ENCODE results near the gene STK10. TPM values are rescaled to one million over a fixed set of nuclear protein-coding genes. Genes with fewer than 3 reads are reported as not detected.

STK10 gene
- polyA plus RNA-seq, 3 donors: 5.0 to 24.1 (median 19.9) TPM

GRCh38 chr5:172055996-172056395, 132.0 kb downstream of the STK10 start:
- WGBS, 3 donors: 95 to 99% (median 98%) methylated on average over 3 of the region's 3 CpGs
- no peak overlapping the region for H3K27ac ChIP-seq (ENCODE audit: low read depth, low read length)

DNA sequence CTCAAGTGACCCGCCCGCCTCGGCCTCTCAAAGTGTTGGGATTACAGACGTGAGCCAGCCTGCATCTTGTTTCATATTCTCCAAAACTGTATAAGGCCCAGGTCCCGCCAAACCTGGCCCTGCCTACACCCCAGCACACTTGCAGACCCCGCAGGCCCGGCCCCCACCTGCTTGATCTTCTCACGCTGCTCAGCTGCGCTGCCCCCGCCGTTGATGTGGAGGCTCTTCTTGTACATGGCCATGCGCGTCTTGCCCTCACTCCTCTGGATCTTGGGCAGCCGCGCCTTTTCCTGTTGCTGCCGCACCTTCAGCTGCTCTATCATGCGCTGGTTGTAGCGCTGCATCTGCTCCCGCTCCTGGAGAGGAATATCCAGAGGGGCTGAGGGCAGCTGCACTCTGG, 132.6 kb downstream of the STK10 start:
- H3K27ac ChIP-seq (ENCODE audit: low read depth, low read length): no peak overlapping the region
- 94 to 95% (median 95%) methylated on average over 18 to 19 of the region's 19 CpGs for WGBS, 3 donors

- H3K27ac ChIP-seq (ENCODE audit: low read depth, low read length): no peak overlapping the region
- 88 to 95% (median 93%) methylated on average over 11 of the region's 11 CpGs for WGBS, 3 donors
These were observed 133.3 kb downstream of the STK10 start for GRCh38 chr5:172054611-172055153.

GRCh38 chr5:172052450-172053236, 135.4 kb downstream of the STK10 start:
- H3K27ac ChIP-seq (ENCODE audit: low read depth, low read length): no peak overlapping the region
- 83 to 86% (median 84%) methylated on average over 19 of the region's 19 CpGs for WGBS, 3 donors

DNA sequence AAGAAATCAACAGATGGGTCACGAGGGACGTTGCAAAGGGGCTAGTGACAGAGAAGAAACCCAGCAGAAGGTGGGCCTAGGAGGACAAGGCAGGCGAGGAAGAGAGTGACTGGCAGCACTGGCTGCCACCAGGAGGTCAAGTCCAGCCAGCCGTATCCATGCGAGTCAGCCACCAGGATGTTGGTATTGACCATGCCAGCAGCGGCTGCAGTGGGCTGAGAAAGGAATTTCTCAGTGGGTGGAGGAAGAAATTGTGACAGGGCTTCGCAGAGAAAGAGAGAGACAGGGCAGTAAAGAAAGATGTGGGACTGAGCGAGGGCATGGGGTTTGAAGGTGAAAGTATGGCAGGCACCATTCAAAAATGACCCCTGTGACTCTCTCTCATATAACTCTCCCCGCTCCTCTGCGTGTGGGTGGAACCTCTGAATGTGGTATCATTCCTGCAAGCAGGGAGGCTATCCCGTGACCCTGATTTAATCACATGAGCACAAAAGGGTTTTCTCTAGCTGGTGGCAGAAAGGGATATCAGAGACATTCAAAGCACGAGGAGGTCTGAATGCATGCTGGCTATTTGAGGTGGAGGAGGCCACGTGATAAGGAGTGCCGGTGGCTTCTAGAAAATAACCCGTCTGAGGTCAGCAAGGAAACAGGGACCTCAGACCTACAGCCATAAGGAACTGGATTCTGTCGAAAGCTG, 136.2 kb downstream of the STK10 start:
- no peak overlapping the region for H3K27ac ChIP-seq (ENCODE audit: low read depth, low read length)
- 87 to 88% (median 88%) methylated on average over 16 of the region's 16 CpGs for WGBS, 3 donors

- WGBS, 3 donors: 59 to 81% (median 75%) methylated on average over 4 of the region's 4 CpGs
- no peak overlapping the region for H3K27ac ChIP-seq (ENCODE audit: low read depth, low read length)
These were observed 137.9 kb downstream of the STK10 start for GRCh38 chr5:172050080-172050479.

GRCh38 chr5:172049226-172049796, 138.7 kb downstream of the STK10 start:
- WGBS, 3 donors: 88 to 91% (median 88%) methylated on average over 12 of the region's 12 CpGs
- no peak overlapping the region for H3K27ac ChIP-seq (ENCODE audit: low read depth, low read length)

DNA sequence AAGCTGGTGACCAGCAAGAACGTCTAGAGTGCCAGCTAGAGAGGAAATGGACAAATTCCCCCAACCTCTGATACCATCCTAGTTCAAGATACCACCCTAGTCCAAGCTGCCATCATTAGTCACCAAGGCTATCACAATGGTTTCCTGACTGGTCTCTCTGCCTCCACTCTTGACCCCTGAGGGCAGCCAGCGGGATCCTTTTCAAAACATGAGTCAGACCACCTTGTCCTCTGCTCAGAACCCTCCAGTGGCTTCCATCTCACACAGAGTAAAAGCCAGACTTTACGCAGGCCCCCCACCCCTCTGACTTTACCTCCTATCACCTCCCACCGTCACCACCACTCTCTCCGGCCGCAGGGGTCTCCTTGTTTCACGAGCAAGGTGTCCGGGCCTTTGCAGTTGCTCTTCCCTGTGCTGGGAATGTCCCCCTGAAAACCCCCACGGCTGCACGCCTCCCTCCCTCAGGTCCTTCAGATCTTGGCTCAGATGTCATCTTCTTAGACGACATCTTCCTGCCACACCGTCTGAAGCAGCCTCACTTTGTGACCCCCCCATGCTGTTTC, 139.4 kb downstream of the STK10 start:
- 88 to 93% (median 88%) methylated on average over 12 of the region's 12 CpGs for WGBS, 3 donors
- no peak overlapping the region for H3K27ac ChIP-seq (ENCODE audit: low read depth, low read length)

GRCh38 chr5:172048170-172048422, 139.9 kb downstream of the STK10 start:
- 69 to 86% (median 82%) methylated on average over 1 of the region's 1 CpG for WGBS, 3 donors
- no peak overlapping the region for H3K27ac ChIP-seq (ENCODE audit: low read depth, low read length)

DNA sequence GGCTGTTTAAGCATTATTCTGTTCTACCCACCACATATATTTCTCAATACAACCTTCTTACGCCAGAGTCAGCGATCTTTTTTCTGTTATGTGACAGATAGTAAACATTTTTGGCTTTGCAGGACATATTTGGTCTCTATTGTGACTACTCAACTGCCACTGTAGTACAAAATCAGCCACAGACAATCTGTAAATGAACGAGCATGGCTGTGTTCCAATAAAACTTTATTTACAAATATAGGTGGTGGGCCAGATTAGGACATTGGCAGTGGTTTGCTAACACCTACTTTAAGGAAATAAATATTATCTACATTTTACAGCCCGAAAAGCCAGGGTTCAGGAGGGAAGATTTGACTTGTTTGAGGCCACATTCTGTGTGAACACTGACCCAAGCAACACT, 141.4 kb downstream of the STK10 start:
- 80 to 93% (median 85%) methylated on average over 4 of the region's 4 CpGs for WGBS, 3 donors
- no peak overlapping the region for H3K27ac ChIP-seq (ENCODE audit: low read depth, low read length)

DNA sequence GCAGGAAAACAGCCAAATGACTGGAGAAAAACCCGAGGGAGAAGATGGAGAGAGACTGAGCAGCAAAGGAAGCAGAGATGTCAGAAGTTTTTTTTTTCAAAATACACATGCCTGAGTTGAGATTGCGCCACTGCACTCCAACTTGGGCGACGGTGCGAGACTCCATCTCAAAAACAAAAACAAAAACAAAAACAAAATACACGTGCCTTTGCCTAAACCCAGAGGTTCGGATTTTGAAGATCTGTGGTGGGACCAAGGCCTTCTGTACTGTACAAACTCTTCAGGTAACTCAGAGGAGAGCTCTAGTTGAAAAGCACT, 142.8 kb downstream of the STK10 start:
- no peak overlapping the region for H3K27ac ChIP-seq (ENCODE audit: low read depth, low read length)
- 56 to 80% (median 60%) methylated on average over 7 of the region's 7 CpGs for WGBS, 3 donors

DNA sequence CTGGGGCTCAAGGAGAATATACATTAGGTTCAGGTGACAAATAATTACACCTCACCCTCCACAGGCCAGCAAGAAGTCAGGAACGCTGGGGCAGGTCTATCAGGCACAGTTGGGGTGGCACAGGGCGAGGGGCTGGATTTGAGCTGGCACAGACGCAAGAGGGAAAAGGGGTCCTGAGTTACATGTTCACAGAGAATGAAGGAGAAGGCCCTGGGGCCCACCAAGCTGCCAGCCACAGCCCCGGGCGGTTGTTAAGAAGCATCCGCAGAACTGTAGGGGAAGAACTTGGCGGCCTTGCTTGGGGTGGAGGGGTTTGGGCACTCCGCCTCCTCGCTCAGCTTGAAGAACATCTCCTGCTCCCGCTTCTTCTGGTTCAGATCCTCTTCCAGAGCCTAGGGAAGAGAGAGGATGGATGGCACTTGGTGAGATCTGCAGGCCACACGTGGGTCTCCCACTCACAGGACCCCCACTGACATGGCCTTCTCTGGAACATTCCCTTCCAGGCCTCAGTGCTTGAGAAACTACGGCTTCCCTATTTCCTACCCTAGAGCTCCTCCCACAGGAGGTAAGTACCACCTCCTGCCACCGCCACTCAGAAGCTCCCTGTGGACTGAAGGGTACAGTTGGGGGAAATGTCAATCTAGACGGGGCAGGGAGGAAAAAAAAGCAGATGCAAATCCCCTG, 143.3 kb downstream of the STK10 start:
- 81 to 87% (median 81%) methylated on average over 14 of the region's 14 CpGs for WGBS, 3 donors
- no peak overlapping the region for H3K27ac ChIP-seq (ENCODE audit: low read depth, low read length)

DNA sequence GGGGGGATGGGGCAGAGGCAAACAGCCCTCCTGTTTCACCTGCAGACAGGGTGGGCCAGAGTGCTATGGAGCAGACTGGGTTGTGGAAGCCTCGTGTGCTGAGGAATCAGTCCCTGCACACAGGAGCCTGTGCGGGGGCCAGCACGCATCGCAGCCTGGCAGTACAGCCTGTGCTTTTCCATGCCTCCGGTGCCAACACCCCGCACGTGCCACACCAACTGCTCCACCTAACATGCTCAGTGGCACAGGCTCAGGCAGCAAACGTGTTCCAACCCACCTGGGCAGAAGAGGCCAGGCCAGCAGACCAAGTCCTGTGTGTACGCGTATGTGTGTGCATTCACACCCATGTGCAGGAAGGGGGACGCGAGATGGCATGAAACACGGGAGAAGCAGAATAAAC, 144.2 kb downstream of the STK10 start:
- 91 to 96% (median 94%) methylated on average over 13 of the region's 13 CpGs for WGBS, 3 donors
- no peak overlapping the region for H3K27ac ChIP-seq (ENCODE audit: low read depth, low read length)

DNA sequence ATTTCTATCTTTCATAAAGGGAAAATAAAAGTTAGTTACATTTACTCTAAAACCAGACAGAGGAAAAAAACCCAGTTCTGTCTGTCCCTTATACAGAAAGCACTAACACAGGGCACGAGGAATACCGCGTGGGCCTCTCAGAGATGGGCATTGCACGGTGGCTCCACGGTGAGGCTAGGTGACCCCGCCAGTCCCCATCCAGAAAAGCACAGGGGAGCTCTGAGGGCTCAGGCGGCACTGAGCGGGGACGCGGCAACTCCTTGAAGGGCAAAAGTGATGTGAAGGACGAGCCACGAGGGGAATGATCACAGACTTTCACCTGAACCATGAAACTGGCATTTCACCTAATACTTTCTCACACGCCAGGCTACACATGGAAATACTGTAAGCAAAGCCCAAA, 145.8 kb downstream of the STK10 start:
- H3K27ac ChIP-seq (ENCODE audit: low read depth, low read length): no peak overlapping the region
- 92 to 94% (median 93%) methylated on average over 13 of the region's 13 CpGs for WGBS, 3 donors

DNA sequence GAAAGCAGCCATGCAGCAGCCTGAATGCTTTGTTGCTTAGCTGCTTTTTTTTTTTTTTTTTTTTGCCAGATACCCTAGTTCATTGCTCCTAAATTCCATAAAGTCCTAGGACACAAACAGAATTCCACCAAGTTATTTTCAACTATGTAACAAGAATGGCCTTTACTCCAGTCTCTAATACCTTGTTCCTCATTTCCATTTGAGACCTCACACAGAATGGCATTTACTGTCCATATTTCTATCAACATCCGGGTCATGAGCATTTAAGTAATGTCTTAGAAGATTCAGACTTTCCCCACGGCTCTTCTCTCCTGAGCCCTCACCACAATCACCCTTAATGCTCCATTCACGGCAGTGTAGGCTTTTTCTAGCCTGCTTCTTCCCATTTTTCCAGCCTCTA, 149.9 kb downstream of the STK10 start:
- WGBS, 3 donors: 76 to 94% (median 92%) methylated on average over 3 of the region's 3 CpGs
- no peak overlapping the region for H3K27ac ChIP-seq (ENCODE audit: low read depth, low read length)

GRCh38 chr5:172035049-172035448, 153.0 kb downstream of the STK10 start:
- no peak overlapping the region for H3K27ac ChIP-seq (ENCODE audit: low read depth, low read length)
- WGBS, 3 donors: 33 to 73% (median 40%) methylated on average over 2 of the region's 2 CpGs

- H3K27ac ChIP-seq (ENCODE audit: low read depth, low read length): no peak overlapping the region
- 94 to 98% (median 98%) methylated on average over 4 of the region's 4 CpGs for WGBS, 3 donors
These were observed 156.0 kb downstream of the STK10 start for GRCh38 chr5:172031894-172032461.

- H3K27ac ChIP-seq (ENCODE audit: low read depth, low read length): no peak overlapping the region
These were observed 158.1 kb downstream of the STK10 start for GRCh38 chr5:172029876-172030275.

- no peak overlapping the region for H3K27ac ChIP-seq (ENCODE audit: low read depth, low read length)
- WGBS, 3 donors: 59 to 76% (median 69%) methylated on average over 4 of the region's 4 CpGs
These were observed 159.9 kb downstream of the STK10 start for GRCh38 chr5:172028167-172028566.

Data from adipose tissue (tissue), 3 donors.